Panc1 (cell line): ENCODE measurements around the gene CORO1C. TPM values are rescaled to one million over a fixed set of nuclear protein-coding genes. Genes with fewer than 3 reads are reported as not detected.

Source experiments
- ATAC-seq: fragments of 200-7000 bp; cut with Tn5 transposase; 2 replicates; pipeline ENCODE4 v1.9.1; 2020; ENCODE audit warnings: mild to moderate bottlenecking, moderate library complexity
- BruUV-seq: library from RNA; stranded (reverse); fragments of 400-500 nt; replicated peaks from 2 replicates; lab custom pipeline; 2021; lab: Mats Ljungman, UMichigan
- CTCF ChIA-PET: fragments of 300-600 bp; sonication (Branson Sonifier 250); formaldehyde crosslinking; loops from one replicate; lab custom pipeline; 2022; ENCODE audit warnings: antibody characterized with exemption; lab: Charles Lee
- POLR2A ChIA-PET: fragments of 300-600 bp; sonication (Branson Sonifier 250); formaldehyde crosslinking; loops from one replicate; lab custom pipeline; 2022; ENCODE audit warnings: antibody characterized with exemption; lab: Charles Lee
- DNase-seq: peaks from one replicate; pipeline ENCODE4 v3.0.0-alpha.2; 2010; ENCODE audit warnings: low read depth, low spot score
- H3K27ac ChIP-seq: 2 replicates; pipeline ENCODE4 v1.5.1; 2011; ENCODE audit warnings: mild to moderate bottlenecking, low read length, inconsistent platforms
- H3K27me3 ChIP-seq: fragments of 200-500 bp; sonication (Bioruptor generic); 2 replicates; pipeline ENCODE4 v1.6.0; 2014; ENCODE audit warnings: low read length, inconsistent platforms; ENCODE audit not compliant: control insufficient read depth, insufficient read depth
- H3K36me3 ChIP-seq: fragments of 200-500 bp; sonication (Bioruptor generic); 2 replicates; pipeline ENCODE4 v1.5.1; 2014; ENCODE audit warnings: inconsistent platforms, mild to moderate bottlenecking, low read length, moderate library complexity; ENCODE audit not compliant: control insufficient read depth, insufficient read depth
- H3K4me1 ChIP-seq: 2 replicates; pipeline ENCODE4 v1.5.1; 2011; ENCODE audit warnings: inconsistent platforms, mild to moderate bottlenecking, low read length, moderate library complexity; ENCODE audit not compliant: control insufficient read depth, insufficient read depth
- H3K4me3 ChIP-seq, 2 experiments: 2 replicates each; pipeline ENCODE4 v1.5.1; 2011 to 2012; ENCODE audit warnings: low read depth in 2 of 2, low read length in 2 of 2, mild to moderate bottlenecking in 2 of 2, inconsistent platforms in 1 of 2, moderate library complexity in 1 of 2
- H3K9me3 ChIP-seq: fragments of 200-500 bp; sonication (Bioruptor generic); 2 replicates; pipeline ENCODE4 v1.5.1; 2014; ENCODE audit warnings: low read depth, mild to moderate bottlenecking, inconsistent platforms, low read length, moderate library complexity; ENCODE audit not compliant: control insufficient read depth, insufficient read depth
- CTCF ChIP-seq: fragments of 450-650 bp; IDR thresholded peaks from 2 replicates; pipeline ENCODE4 v1.5.1; 2017; ENCODE audit warnings: mild to moderate bottlenecking
- POLR2AphosphoS5 ChIP-seq: IDR thresholded peaks from 2 replicates; pipeline ENCODE4 v1.6.1; 2012; ENCODE audit warnings: mild to moderate bottlenecking, low read depth, low read length, moderate library complexity
- REST ChIP-seq, 2 experiments: IDR thresholded peaks; 2 replicates each; pipeline ENCODE4 v1.6.1; 2011 to 2012; ENCODE audit warnings: low read depth in 2 of 2, control low read depth in 1 of 2, low read length in 1 of 2, mild to moderate bottlenecking in 1 of 2, moderate library complexity in 1 of 2; ENCODE audit not compliant: insufficient read depth in 1 of 2
- SIN3A ChIP-seq: IDR thresholded peaks from 2 replicates; pipeline ENCODE4 v1.6.1; 2012; ENCODE audit warnings: low read depth, mild to moderate bottlenecking, low read length, moderate library complexity, borderline replicate concordance; ENCODE audit not compliant: insufficient read depth
- TCF7L2 ChIP-seq: IDR thresholded peaks from 2 replicates; pipeline ENCODE4 v1.6.1; 2011; ENCODE audit warnings: mild to moderate bottlenecking, low read depth, low read length, inconsistent platforms
- in situ Hi-C: cut with HindIII; loops from 2 replicates; pipeline ENCODE4 v1.10.0; 2016; ENCODE audit warnings: low sequenced_read_pairs, low pct_unique_long_range_greater_than_20kb
- intact Hi-C: fragments of 100-400 bp; cut with micrococcal nuclease; formaldehyde crosslinking; loops from one replicate; pipeline ENCODE4 v1.10.0; 2022; ENCODE audit not compliant: unreplicated experiment
- total RNA-seq: library from RNA; stranded (reverse); gene quantifications from one replicate; pipeline ENCODE4 v1.2.1, GENCODE V29; 2021; ENCODE audit not compliant: unreplicated experiment

CORO1C gene
- total RNA-seq, 1 experiment from 2014 or later = 165 TPM

- intact Hi-C loops = no loop called here
- no TSS peak for BruUV-seq
- in situ Hi-C loops = no loop called here
- POLR2A ChIA-PET = interaction anchor here (0.6 kb wide), 1 partner anchor 88 kb away, joined by 4 read pairs; no protein-coding TSS in a partner anchor
- Histone ChIP-seq H3K27me3 (no peaks in the 10 kb centered on the region), H3K4me3 (no peak overlapping the region), H3K36me3 (no peaks in the 10 kb centered on the region), H3K27ac (no peak overlapping the region; the same call in 1 of the 2 replicates), H3K9me3 (no peaks in the 10 kb centered on the region), H3K4me1 (peaks cover 17% of the 10 kb centered on the region)
- CTCF ChIA-PET = interaction anchor here (0.6 to 1.0 kb wide), 2 partner anchors 13 to 17 kb away, joined by 3 to 8 read pairs; partner anchors contain the start of gene TMEM119
- DNase-seq (no peak), ATAC-seq (no peak)
- no peak for TF ChIP-seq SIN3A
- no peak for TF ChIP-seq CTCF
- no peak for TF ChIP-seq POLR2AphosphoS5
- no peak for TF ChIP-seq REST (IDR thresholded peaks at IDR 0.05; ENCODE audit: insufficient read depth in 1 of 2, low read depth in 2 of 2, low read length in 1 of 2)
- TF ChIP-seq TCF7L2 = no peak
Observed at GRCh38 chr12:108610856-108611605, 120.3 kb downstream of the CORO1C start.

GRCh38 chr12:108610336-108610815, 120.9 kb downstream of the CORO1C start:
- intact Hi-C loops = no loop called here
- in situ Hi-C loops = no loop called here
- Histone ChIP-seq H3K9me3 (no peaks in the 10 kb centered on the region), H3K4me3 (no peak overlapping the region), H3K4me1 (peaks cover 17% of the 10 kb centered on the region), H3K27me3 (no peaks in the 10 kb centered on the region), H3K36me3 (no peaks in the 10 kb centered on the region), H3K27ac (no peak overlapping the region)
- ChIA-PET CTCF (no interaction called here), POLR2A (no interaction called here)
- no TSS peak for BruUV-seq
- TF ChIP-seq SIN3A (no peak), POLR2AphosphoS5 (no peak), TCF7L2 (no peak), CTCF (no peak), REST (IDR thresholded peaks at IDR 0.05; ENCODE audit: insufficient read depth in 1 of 2, low read depth in 2 of 2, low read length in 1 of 2) (no peak)
- DNase-seq (no peak), ATAC-seq (no peak)
